ENCODE data around the gene POLR2E. TPM values are rescaled to one million over a fixed set of nuclear protein-coding genes. Genes with fewer than 3 reads are reported as not detected.

Gene POLR2E
- total RNA-seq, 1 experiment from 2014 or later: 281 TPM

- TF ChIP-seq CTCF (IDR thresholded peaks at IDR 0.05 in 2 of 3, conservative IDR thresholded peaks at IDR 0.05 in 1 of 3; ENCODE audit: borderline replicate concordance in 1 of 3, insufficient read depth in 1 of 3, low read depth in 2 of 3, low read length in 2 of 3): no peak
Measured at GRCh38 chr19:1103708-1104310, 8.6 kb upstream of the POLR2E start, which contains the start of gene GPX4 (continued).

GRCh38 chr19:1103132-1103707 is 8.0 kb upstream of the POLR2E start:
- ChIA-PET CTCF (interaction anchor here (0.7 to 2.3 kb wide), 3 partner anchors 10 to 39 kb away, joined by 3 to 12 read pairs (median 4); no protein-coding TSS in a partner anchor), RAD21 (ENCODE audit: low non-redundant PET in 1 of 2, low total read pairs in 2 of 2, uncharacterized antibody in 2 of 2, unreplicated experiment in 2 of 2) (no interaction called here), POLR2A (interaction anchor here (1.2 to 3.6 kb wide), 7 partner anchors 10 to 77 kb away, joined by 3 to 17 read pairs (median 4); no protein-coding TSS in a partner anchor)
- intact Hi-C loops (cut with micrococcal nuclease): loop anchor here (5.0 kb wide), 4 partner anchors 41 to 139 kb away; partner anchors contain the start of genes ATP5F1D and CNN2
- Histone ChIP-seq H3K9me2 (ENCODE audit: insufficient read depth) (no peaks in the 10 kb centered on the region), H3K4me2 (ENCODE audit: low read length) (peak overlapping the region; percentile 81), H3K36me3 (ENCODE audit: control insufficient read depth in 1 of 2, insufficient read depth in 2 of 2, low read length in 2 of 2) (peaks cover 4 to 17% of the 10 kb centered on the region in 2 experiments; a peak in 3 of 4 replicates), H3K9me3 (ENCODE audit: control insufficient read depth in 1 of 2, insufficient read depth in 1 of 2, low read depth in 1 of 2, low read length in 2 of 2) (peaks cover 0 to 4% of the 10 kb centered on the region in 2 experiments; a peak in 1 of 4 replicates), H4K20me1 (ENCODE audit: insufficient read depth) (no peaks in the 10 kb centered on the region), H3K9ac (ENCODE audit: low read length) (peak overlapping the region; percentile 76), H3K4me3 (replicated peaks in 1 of 2; ENCODE audit: low read depth in 1 of 2, low read length in 2 of 2) (peak overlapping the region; percentile 59 to 88), H3K4me1 (ENCODE audit: control insufficient read depth in 1 of 2, insufficient read depth in 2 of 2, low read length in 2 of 2) (peaks cover 32 to 80% of the 10 kb centered on the region in 2 experiments), H3K79me2 (ENCODE audit: insufficient read depth, low read length) (peaks cover 24% of the 10 kb centered on the region), H3K27me3 (ENCODE audit: insufficient read depth, low read length) (no peaks in the 10 kb centered on the region), H3K27ac (ENCODE audit: low read depth, low read length) (peak overlapping the region; percentile 99), H2AFZ (ENCODE audit: low read depth, low read length, poor library complexity, severe bottlenecking) (no peak overlapping the region)
- no peak for DNase-seq (ENCODE audit: low read depth, low spot score)
- TF ChIP-seq CEBPB (IDR thresholded peaks at IDR 0.05; ENCODE audit: low read depth) (no peak), ZNF274 (IDR thresholded peaks at IDR 0.05; ENCODE audit: low read depth, low read length) (no peak), REST (IDR thresholded peaks at IDR 0.05; ENCODE audit: low read depth) (no peak), YY1 (IDR thresholded peaks at IDR 0.05; ENCODE audit: extremely low read depth, insufficient replicate concordance, low read depth, low read length) (no peak), JUND (IDR thresholded peaks at IDR 0.05) (no peak), ZFX (IDR thresholded peaks at IDR 0.05) (no peak)
- TSS peak; percentile 97 for BruUV-seq (replicated peaks)
- ATAC-seq: no peak
